Ovary (tissue), 3 donors: ENCODE data around the gene OR51F2.

Source experiments
- EP300 ChIP-seq: sonication (generic); formaldehyde crosslinking; IDR thresholded peaks from one replicate; pipeline ENCODE4 v1.6.1; 2017; ENCODE audit warnings: antibody characterized with exemption
- POLR2A ChIP-seq: fragments of 450-650 bp; IDR thresholded peaks from one replicate; pipeline ENCODE4 v1.6.1; 2017; ENCODE audit warnings: antibody characterized with exemption, mild to moderate bottlenecking, moderate library complexity
- TF ChIP-seq, protein P1 (sequence below), 3 donors: fragments of 450-650 bp in 2 of 3; fragments of 200-600 bp in 1 of 3; IDR thresholded peaks; one replicate each; pipeline versions ENCODE4 v1.5.1 to v1.8.0; 2016 to 2022; ENCODE audit warnings: antibody characterized with exemption in 3 of 3, mild to moderate bottlenecking in 1 of 3
- donor health status: DM: no; HTN: no; CAD: no.

DNA sequence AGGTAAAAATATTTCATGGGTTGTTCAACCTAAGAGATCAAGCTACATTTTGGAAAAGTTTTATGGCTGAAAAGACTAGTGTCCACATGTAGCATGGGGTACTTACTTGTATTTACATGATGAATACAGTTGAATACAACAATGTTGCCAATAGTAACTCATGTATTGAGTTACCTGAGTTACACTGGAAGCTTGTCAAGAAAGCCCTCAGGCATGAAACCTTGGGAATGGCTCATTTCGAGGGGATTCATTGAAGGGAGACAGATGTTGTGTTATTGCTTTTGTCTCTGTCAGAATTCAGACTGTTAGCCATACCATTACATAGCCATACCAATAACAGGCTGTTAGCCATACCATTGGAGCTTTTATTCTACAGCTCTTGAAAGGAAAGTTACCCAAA lies 9.2 kb downstream of the OR51F2 start:
- no peak for TF ChIP-seq POLR2A
- TF ChIP-seq, protein P1, sequence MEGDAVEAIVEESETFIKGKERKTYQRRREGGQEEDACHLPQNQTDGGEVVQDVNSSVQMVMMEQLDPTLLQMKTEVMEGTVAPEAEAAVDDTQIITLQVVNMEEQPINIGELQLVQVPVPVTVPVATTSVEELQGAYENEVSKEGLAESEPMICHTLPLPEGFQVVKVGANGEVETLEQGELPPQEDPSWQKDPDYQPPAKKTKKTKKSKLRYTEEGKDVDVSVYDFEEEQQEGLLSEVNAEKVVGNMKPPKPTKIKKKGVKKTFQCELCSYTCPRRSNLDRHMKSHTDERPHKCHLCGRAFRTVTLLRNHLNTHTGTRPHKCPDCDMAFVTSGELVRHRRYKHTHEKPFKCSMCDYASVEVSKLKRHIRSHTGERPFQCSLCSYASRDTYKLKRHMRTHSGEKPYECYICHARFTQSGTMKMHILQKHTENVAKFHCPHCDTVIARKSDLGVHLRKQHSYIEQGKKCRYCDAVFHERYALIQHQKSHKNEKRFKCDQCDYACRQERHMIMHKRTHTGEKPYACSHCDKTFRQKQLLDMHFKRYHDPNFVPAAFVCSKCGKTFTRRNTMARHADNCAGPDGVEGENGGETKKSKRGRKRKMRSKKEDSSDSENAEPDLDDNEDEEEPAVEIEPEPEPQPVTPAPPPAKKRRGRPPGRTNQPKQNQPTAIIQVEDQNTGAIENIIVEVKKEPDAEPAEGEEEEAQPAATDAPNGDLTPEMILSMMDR (IDR thresholded peaks at IDR 0.05) = no peak
- no peak for TF ChIP-seq EP300
